Mammary epithelial cell (primary cell): ENCODE results near the gene C7.
"Not testable (repeated sequence)": the region's sequence is repeated elsewhere in the genome, so short reads cannot be mapped to it uniquely, and the experiment has no call there.

Experiments
- CTCF ChIP-seq, 2 donors: IDR thresholded peaks in 1 of 2; conservative IDR thresholded peaks in 1 of 2; 2 replicates each; pipeline ENCODE4 v1.5.1; 2011 to 2012; ENCODE audit warnings: inconsistent platforms in 2 of 2, low read length in 2 of 2, mild to moderate bottlenecking in 2 of 2, control low read depth in 1 of 2, low read depth in 1 of 2; ENCODE audit not compliant: insufficient read depth in 1 of 2; ENCODE audit errors: extremely low read depth in 1 of 2
- EZH2 ChIP-seq: IDR thresholded peaks from 2 replicates; pipeline ENCODE4 v1.6.1; 2012; ENCODE audit warnings: low read length, inconsistent platforms, borderline replicate concordance

- TF ChIP-seq CTCF (conservative IDR thresholded peaks at IDR 0.05 in 1 of 2, IDR thresholded peaks at IDR 0.05 in 1 of 2; ENCODE audit: extremely low read depth in 1 of 2, insufficient read depth in 1 of 2, low read depth in 1 of 2, low read length in 2 of 2); EZH2: not testable (repeated sequence)
These were observed 44.3 kb upstream of the C7 start for GRCh38 chr5:40865004-40865403.
